GM06990 (cell line): ENCODE data around the gene CACHD1.

Source experiments
- DNase-seq: peaks from one replicate; pipeline ENCODE4 v3.0.0-alpha.2; 2011; ENCODE audit not compliant: insufficient read length; ENCODE audit errors: extremely low read depth
- H3K27me3 ChIP-seq: replicated peaks from 2 replicates; pipeline ENCODE4 v1.6.0; 2011; ENCODE audit warnings: low read length; ENCODE audit not compliant: control insufficient read depth, insufficient read depth
- H3K36me3 ChIP-seq: 2 replicates; pipeline ENCODE4 v1.5.1; 2011; ENCODE audit warnings: low read length; ENCODE audit not compliant: control insufficient read depth, insufficient read depth
- H3K4me3 ChIP-seq: replicated peaks from 2 replicates; pipeline ENCODE4 v1.5.1; 2011; ENCODE audit warnings: low read depth, mild to moderate bottlenecking, control low read depth, low read length
- TF ChIP-seq, protein P1 (sequence below): IDR thresholded peaks from 2 replicates; pipeline ENCODE4 v1.5.1; 2011; ENCODE audit warnings: low read length, control low read depth, mild to moderate bottlenecking, inconsistent platforms; ENCODE audit not compliant: insufficient read depth, poor library complexity, severe bottlenecking

The CACHD1 gene

DNA sequence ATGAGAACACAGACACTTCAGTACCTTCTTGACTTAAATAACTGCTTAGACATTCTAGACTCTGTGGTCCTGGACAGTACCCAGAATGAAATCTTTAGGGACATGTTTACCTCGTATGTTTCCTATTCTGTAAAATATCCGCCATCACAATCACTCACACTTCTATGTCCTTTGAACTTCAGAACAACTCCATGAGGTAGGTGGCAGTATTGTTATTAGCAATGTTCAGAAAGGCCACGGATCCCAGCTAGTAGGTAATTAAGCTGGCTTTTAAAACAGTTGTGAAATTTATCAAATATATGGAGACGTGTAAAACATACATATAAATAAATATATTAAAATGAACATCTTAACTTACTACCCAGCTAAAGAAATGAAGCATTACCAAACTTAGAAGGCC lies 83.4 kb downstream of the CACHD1 start:
- TF ChIP-seq, protein P1, sequence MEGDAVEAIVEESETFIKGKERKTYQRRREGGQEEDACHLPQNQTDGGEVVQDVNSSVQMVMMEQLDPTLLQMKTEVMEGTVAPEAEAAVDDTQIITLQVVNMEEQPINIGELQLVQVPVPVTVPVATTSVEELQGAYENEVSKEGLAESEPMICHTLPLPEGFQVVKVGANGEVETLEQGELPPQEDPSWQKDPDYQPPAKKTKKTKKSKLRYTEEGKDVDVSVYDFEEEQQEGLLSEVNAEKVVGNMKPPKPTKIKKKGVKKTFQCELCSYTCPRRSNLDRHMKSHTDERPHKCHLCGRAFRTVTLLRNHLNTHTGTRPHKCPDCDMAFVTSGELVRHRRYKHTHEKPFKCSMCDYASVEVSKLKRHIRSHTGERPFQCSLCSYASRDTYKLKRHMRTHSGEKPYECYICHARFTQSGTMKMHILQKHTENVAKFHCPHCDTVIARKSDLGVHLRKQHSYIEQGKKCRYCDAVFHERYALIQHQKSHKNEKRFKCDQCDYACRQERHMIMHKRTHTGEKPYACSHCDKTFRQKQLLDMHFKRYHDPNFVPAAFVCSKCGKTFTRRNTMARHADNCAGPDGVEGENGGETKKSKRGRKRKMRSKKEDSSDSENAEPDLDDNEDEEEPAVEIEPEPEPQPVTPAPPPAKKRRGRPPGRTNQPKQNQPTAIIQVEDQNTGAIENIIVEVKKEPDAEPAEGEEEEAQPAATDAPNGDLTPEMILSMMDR: no peak
- Histone ChIP-seq H3K27me3 (no peaks in the 10 kb centered on the region), H3K36me3 (no peaks in the 10 kb centered on the region), H3K4me3 (no peak overlapping the region)
- DNase-seq: no peak

DNA sequence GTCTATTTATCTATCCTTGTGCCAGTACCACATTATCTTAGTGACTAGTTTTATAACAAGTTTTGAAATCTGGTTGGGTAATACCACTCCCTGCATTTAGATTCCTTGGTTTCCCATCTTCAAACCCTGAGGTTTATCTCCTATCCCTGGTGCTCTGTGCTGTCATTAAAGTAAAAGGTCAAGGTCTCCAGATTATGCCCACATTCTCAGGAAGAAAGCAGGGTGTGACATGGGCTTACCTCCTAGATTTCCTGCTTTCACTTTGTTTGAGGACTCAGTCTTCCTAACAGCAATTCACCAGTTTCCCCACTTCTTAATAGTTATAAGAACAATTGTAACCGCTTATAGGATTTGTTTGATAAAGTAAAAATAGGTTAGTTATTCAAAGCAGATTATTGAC lies 86.0 kb downstream of the CACHD1 start:
- Histone ChIP-seq H3K27me3 (no peaks in the 10 kb centered on the region), H3K4me3 (no peak overlapping the region), H3K36me3 (no peaks in the 10 kb centered on the region)
- no peak for DNase-seq
- TF ChIP-seq, protein P1: no peak

DNA sequence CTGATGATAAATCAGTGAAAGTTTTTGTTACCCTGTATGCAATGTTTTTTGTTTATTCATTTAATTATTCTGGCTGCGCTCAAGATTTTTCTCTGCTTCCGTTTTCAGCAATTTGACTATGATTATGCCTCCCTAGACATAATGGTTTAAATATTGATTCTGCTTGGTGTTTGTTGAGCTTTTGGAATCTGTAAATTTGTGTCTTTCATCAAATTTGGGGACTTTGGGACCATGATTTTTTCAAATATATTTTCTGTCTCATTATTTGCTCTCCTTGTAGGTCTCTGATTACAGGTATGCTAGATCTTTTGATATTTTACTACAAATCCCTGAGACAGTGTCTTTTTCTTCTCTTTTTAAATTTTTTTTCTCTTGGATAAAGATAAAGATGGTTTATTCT lies 92.1 kb downstream of the CACHD1 start:
- Histone ChIP-seq H3K27me3 (no peaks in the 10 kb centered on the region), H3K36me3 (no peaks in the 10 kb centered on the region), H3K4me3 (no peak overlapping the region)
- TF ChIP-seq, protein P1: no peak
- no peak for DNase-seq

DNA sequence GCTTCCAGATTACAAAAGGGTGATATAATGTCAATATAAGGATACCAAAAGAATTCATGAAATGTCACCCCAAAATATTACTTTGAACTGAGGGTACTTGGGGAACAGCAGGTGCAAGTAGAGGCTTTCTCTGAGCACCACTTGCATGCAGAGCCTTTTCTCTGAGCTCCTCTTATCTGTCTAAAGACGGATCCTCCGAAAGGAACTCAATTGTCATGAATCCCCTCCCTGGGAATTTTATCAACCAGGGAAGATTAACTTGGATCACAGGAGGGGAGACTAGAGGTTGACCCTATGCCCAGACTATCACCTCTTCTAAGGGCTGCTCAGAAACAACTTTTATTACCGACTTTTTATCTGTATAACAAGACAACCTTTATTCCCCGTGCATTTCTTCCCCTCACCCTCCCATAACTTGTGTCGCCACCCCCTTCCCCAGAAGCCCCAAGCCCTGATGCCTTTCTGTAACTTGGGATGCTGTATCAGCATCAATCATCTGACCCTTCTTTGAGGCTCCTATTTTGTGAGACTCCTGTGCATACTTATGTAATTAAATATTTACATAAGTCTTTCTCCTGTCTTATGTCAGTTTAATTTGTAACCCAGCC lies 94.1 kb downstream of the CACHD1 start:
- TF ChIP-seq, protein P1: no peak
- H3K4me3 ChIP-seq: no peak overlapping the region
- no peaks in the 10 kb centered on the region for H3K36me3 ChIP-seq
- DNase-seq: no peak
- no peaks in the 10 kb centered on the region for H3K27me3 ChIP-seq

DNA sequence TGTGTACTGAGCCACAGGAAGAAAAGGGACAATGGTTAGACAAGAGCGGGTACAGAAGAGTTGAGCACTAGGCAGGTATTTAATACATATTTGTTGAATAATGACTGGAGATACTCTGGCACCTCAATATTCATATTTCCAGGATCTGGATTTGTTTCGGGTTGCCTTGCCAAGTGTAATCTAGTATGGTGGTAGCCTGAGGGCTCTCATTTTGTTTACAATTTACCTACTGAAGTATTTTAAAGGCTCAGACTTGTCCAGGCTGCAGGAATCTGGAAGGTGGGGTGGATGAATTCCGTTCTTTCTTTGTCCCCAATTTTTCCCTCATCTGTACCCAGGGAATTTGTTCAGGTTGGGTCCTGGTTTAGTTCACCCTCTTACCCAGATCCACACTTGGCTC lies 95.0 kb downstream of the CACHD1 start:
- TF ChIP-seq, protein P1: no peak
- DNase-seq: no peak
- Histone ChIP-seq H3K27me3 (no peaks in the 10 kb centered on the region), H3K4me3 (no peak overlapping the region), H3K36me3 (no peaks in the 10 kb centered on the region)
